ENCODE data around the gene CDKN1B.
"Not testable (repeated sequence)": the region's sequence is repeated elsewhere in the genome, so short reads cannot be mapped to it uniquely, and the experiment has no call there.

CDKN1B gene

DNA sequence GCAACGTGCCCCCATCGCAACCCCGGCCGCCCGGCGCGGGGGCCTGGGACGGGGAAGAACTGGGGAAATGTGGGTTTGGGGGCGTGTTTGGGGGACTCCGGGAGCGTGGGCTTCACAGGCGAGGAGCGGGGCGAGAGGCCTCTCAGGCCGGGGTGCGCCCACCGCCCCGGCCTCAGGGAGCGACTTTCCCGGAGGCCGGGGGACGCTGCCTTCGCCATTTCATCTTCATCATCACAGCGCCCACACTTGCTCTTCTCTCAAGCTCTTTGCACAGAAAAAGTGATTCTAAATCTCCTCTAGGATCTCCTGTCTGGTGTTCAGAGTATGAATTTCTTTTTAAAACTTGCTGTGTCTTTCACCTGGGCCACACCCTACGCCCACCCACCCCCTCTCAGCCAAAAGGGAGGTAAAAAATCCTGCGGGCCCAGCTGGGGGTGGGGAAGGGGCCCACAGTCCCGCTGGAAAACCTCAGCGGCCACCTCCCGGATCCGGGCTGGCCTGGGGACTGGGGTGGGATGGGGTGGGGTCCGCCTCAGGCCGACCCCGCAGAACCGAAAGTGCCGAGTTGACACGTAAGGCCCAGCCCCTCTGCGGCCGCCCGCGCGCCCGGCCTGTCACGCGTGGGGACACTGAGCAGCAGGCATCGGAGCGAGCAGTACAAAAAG is 7.4 kb downstream of the CDKN1B start:
- DNase-seq (ENCODE audit: low spot score), result no peak

GRCh38 chr12:12725086-12725955 is 8.2 kb downstream of the CDKN1B start:
- peak; percentile 98 for DNase-seq (ENCODE audit: low spot score)

DNA sequence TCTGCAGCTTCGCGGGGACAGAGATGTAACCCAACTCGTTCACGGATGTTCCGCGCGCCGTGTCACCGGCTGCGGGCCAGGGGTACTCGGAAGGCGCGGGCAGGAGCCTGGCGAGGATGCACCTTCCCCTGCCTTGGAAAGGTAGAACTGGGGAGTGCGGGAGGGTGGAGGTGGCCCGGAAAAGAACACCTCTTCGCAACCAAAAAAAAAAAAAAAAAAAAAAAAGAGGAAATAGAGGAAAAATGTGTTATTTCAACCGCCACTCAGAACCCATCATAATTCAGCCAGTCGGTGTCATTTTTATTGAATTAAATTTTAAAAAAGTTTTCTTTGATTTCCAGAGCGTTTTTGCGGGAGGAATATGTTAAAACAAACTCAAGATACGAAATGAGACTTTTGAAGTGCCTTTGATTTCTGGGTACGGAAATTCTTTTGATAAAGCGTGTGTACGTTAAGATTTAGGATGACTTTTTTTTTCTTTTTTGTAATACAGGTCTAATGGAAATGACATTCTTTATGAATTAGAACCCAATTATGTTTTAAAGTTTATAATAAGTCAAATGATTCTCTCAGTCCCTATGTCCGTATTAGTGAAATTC is 8.9 kb downstream of the CDKN1B start:
- no peak for DNase-seq (ENCODE audit: low spot score)

- no peak for DNase-seq (ENCODE audit: low spot score)
Observed at GRCh38 chr12:12726555-12727093, 9.5 kb downstream of the CDKN1B start.

- no peak for DNase-seq (ENCODE audit: low spot score)
Observed at GRCh38 chr12:12731178-12731577, 14.0 kb downstream of the CDKN1B start.

GRCh38 chr12:12731785-12732184 is 14.6 kb downstream of the CDKN1B start:
- DNase-seq (ENCODE audit: low spot score), result no peak

GRCh38 chr12:12733118-12733517 is 15.9 kb downstream of the CDKN1B start:
- no peak for DNase-seq (ENCODE audit: low spot score)

- DNase-seq (ENCODE audit: low spot score), result no peak
Observed at GRCh38 chr12:12734054-12734453, 16.9 kb downstream of the CDKN1B start.

- DNase-seq (ENCODE audit: low spot score), result no peak
Observed at GRCh38 chr12:12734561-12735071, 17.4 kb downstream of the CDKN1B start.

DNA sequence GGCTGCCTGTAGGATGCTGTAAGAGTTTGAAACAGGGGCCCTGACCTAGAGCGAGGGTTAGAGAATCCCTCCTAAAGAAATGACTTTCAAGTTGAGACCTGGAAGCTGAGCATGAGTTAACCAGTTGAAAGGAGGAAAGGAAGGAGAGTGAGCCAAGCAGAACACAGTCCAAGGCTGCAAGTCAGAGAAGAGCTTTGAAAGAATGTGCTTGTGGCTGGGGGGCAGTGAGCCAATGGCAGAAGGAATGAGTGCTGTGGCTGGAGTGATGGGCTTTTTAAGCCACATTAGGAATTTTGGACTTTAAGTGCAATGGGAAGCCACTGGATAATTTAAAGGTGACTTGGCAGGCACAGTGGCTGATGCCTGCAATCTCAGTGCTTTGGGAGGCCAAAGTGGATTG is 18.1 kb downstream of the CDKN1B start:
- DNase-seq (ENCODE audit: low spot score), result no peak

- DNase-seq (ENCODE audit: low spot score), result no peak
Observed at GRCh38 chr12:12736759-12737676, 19.9 kb downstream of the CDKN1B start.

DNA sequence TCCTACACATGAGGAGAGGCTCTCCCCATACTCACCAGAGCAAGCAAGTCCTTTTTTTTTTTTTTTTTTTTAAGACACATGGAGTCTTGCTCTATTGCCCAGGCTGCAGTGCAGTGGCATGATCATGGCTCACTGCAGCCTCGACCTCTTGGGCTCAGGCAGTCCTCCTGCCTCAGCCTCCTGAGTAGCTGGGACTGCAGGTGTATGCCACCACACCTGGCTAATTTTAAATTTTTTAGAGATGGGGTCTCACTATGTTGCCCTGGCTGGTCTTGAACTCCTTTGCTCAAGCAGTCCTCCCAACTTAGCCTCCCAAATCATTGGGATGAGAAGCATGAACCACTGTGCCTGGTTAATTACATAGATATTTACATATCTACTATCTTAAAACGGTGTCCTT is 21.0 kb downstream of the CDKN1B start:
- DNase-seq (ENCODE audit: low spot score), result not testable (repeated sequence)

- no peak for DNase-seq (ENCODE audit: low spot score)
Observed at GRCh38 chr12:12741660-12742059, 24.5 kb downstream of the CDKN1B start.

GRCh38 chr12:12744546-12745305 is 27.6 kb downstream of the CDKN1B start:
- DNase-seq (ENCODE audit: low spot score), result no peak

GRCh38 chr12:12745576-12746211 is 28.5 kb downstream of the CDKN1B start:
- no peak for DNase-seq (ENCODE audit: low spot score)

- DNase-seq (ENCODE audit: low spot score), result no peak
Observed at GRCh38 chr12:12747278-12747677, 30.1 kb downstream of the CDKN1B start.

DNA sequence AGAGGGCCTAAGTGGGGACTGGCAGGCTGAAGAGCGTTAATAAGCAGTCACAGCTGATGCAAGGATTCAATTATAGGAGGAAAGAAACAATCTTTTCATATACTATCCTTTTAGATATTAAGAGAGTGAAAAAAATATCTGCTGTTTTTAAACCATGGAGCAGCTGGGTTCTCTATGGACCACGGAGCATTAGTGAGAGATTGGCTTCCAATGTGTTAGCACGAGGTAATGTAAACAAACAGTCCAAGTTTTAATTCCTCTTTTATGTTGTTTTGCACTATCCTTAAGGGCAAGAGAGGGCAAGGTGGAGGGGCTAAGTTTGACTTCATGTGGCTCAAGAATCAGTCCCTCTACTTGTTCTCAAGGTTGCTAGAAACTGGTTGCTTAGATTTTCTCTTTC is 30.9 kb downstream of the CDKN1B start:
- no peak for DNase-seq (ENCODE audit: low spot score)

GRCh38 chr12:12749433-12749832 is 32.3 kb downstream of the CDKN1B start:
- no peak for DNase-seq (ENCODE audit: low spot score)

- DNase-seq (ENCODE audit: low spot score), result no peak
Observed at GRCh38 chr12:12755923-12756322, 38.8 kb downstream of the CDKN1B start.

DNA sequence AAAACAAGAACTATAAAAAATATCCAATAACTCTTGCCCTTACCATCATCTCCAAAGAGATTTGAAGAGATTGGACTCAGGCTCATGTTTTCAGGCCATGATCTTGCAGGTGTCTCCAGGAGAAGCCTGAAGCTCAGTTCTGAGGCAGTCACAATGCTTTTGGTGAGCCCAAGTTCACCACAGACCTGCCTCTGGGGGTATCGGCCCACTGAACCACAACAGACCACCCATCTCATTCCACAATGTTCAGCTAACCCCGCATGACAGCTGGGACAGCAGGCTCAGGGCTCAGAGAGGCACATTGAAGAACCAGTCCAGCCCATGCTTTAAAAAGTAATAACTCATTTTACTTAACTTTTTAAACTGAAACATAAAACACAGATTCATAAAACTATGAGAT is 40.0 kb downstream of the CDKN1B start:
- DNase-seq (ENCODE audit: low spot score), result no peak
